GM21526 (cell line): ENCODE measurements around the gene TMEM31.
"Not testable (repeated sequence)": the region's sequence is repeated elsewhere in the genome, so short reads cannot be mapped to it uniquely, and the experiment has no call there.

ENCODE experiments used
- ATAC-seq: cut with Tn5 transposase; IDR thresholded peaks from one replicate; pipeline ENCODE4 v1.9.1; 2021; ENCODE audit warnings: moderate library complexity; ENCODE audit not compliant: unreplicated experiment, low FRiP score

TMEM31 gene

DNA sequence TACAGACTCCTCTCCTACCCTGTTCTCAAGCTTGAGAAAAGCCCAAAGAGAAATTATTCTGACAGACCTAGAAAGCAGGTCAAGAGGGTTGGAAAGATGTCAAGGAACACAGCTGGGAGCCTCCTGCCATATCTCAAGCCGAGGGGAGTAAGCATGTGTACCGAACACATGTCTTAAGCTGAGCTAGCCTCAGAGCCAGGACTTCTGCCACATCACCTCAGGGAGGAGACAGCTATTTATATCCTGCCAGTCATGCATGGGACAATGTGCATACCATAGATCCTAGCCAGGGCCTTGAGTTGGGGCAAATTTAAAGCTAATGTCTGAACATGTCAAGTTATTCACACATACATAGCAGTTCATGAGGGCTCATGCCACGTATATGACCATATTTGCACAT is 11.8 kb downstream of the TMEM31 start:
- ATAC-seq, result no peak

DNA sequence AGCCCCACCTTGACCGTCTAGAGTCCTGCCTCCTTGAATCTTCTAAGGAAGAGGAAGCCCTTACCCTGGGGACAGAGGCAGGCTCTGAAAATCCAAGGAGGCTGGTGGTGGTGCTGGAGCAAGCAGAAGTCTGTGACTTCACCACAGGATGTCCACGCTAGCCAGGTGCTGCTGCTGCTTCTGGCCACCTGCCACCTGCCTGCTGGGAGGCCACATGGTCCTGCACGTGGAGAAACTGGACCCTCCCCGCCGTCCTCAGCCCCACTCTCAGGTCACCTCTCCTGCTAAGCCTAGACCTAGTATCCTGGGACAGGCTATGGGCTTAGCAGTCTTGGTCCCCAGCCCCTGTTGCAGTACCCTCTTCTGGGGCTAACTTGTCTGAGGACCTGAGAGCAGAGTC is 15.8 kb downstream of the TMEM31 start:
- no peak for ATAC-seq

DNA sequence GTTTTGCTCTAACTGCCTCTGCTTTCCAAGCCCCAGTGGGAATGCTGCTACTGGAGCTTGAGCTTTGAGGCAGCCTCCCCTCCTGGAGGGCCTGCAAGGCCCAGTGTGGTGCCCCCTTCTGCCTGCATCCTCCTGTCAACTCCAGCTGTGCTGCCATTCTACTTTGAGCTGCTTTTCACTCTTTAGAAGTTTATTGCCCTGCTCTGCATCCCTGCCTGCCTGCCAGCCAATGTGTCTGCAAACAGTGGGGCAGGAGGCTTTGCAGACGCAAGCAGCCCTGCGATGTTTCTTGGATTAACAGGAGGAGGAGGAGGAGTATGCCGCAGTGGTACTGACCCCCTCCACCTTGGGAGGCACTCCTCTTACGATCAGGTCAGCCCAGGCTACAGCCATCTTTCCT is 16.4 kb downstream of the TMEM31 start:
- no peak for ATAC-seq

DNA sequence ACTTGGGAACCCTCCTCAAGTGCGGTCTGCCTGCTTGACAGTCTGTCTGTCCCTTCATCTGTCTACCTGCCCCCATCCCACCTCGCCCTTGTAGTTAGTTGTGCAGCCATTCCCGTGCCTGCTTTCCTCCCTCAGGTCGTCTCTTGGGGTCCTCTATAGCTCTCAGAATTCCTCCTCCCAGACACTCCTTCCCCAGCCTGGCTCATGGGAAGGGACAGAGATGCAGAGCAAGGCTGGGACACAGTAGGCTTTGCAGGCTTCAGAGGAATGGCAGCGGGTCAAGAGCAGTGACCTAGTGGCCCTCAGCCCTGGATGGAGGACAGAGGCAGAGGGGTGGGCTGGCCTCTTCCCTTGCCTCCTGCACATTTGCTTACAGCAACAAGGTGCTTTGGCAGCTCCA is 18.3 kb downstream of the TMEM31 start:
- no peak for ATAC-seq

DNA sequence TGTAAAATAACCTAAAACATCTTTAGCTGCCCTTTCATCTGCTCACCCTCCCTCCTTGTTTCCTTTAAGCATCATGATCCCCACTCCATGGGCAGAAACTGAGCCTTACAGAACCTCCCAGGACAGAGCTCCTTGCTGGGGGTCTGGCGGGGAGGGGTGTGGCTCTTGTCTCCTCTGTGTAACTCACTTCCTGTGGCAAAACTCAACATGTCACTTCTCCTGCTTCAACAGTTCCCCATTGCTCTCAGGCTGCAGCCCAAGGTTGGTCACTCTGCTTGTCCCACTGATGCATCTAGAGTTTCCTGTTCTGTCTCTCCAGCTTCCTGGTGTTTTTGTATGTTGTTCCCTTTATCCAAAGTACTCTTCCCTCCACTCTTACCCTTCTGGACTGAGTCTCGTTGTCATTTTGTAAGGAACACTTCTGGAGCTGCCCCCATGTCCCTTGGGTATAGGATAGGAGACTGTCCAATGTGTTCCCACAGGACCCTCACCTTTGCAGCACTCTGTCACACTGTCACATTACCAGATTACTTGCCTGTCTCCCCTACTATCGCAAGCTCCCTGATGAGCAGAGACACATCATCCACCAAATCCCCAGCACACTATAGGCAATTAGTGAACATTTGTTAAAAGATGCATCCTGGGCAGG is 19.6 kb downstream of the TMEM31 start:
- ATAC-seq, result no peak

DNA sequence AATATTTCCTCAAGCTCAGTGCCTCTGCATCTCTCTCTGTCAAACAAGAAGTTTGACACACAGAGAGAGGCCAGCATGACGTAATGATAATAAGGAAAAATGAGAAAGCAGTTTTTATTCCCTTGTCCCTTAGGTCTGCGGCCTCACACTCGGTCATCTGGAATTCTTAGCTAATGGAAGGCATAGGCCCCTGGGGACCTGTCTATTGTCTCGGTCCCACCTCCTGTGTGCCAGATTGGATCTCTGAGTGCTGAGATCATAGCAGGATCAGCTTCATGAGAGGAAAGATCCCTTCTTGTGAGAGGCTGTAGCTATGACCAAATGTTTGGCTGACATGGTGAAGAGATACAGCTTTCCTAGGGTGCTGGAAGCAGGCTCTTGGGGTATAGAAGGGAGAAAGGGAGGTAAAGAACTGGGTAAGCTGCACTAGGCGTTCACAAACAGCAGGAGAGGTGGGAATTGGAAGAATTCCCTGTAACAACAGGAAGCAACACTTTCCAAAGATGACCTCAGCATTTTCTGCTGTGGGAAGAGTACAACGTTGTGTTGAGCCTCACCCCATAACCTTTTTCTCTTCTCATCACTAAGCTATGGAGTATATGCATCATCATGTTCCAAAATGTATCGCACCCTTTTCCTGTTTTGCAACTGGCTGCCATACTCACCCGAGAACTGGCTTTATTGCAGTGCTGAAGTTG is 20.2 kb downstream of the TMEM31 start:
- ATAC-seq, result no peak

DNA sequence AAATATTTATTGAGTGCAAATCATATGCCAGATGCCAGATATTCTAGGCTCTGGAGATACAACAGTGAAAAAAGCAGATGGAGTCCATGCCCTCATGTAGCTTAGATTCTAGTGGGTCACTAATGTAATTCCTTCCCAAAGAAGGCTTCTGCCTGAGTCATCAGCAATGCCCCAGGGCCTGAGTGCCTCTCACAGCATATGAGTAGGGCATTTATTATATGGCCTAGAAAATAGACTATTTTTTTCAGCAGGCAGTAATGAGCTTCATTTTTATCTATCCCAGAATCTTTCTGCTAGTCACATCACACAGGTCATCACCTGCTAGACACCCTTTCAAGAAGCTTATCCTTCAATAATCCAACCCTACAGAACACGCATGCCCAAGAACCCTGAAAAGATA is 22.3 kb downstream of the TMEM31 start:
- ATAC-seq, result no peak

DNA sequence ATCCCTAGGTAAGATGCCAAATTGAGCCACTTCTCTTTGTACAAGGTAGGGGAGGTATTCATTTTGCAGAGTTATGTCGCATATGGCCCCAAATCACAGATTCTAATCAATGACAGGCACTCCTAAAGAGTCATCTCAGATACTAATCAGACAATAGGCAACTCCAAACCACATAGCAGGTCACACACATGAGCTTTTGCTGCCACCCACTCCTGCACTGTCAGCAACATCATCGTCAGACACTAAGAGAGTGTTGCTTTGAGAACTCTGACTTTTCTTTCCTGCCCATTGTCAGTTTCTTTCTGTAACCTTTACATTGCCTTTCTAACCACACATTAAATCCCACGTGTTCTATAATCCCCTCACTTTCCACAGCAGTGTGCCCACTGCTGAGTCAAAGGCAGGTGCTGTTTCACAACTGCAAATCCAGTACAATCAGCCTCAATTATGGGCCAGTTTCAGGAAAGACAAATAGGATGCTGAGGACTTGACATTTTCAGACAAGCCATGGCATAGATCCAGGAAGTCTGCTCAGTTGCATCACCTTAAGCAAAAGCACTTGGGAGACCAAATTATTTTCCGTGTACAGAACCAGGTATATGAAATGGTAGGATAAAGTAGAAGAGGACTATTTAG is 23.5 kb downstream of the TMEM31 start:
- no peak for ATAC-seq

DNA sequence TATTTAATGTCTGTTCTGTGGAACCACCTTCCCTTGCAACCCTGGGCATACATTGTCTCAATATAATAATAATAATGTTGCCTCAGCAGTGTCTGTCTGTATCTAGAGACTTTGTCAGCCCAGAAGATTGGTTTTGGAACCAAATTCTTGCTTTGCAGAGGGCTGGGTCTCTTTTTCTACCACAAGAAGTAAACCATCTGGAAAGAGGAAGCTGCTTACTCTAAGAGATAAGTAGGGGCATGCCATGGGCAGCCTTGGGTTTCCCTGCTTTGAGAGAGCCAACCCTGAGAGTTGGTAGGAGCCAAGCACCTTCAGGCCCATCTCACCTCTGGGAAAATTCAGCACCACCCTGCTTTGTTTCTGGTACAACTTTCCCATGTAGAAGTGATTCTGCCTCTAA is 27.0 kb downstream of the TMEM31 start:
- ATAC-seq, result no peak

DNA sequence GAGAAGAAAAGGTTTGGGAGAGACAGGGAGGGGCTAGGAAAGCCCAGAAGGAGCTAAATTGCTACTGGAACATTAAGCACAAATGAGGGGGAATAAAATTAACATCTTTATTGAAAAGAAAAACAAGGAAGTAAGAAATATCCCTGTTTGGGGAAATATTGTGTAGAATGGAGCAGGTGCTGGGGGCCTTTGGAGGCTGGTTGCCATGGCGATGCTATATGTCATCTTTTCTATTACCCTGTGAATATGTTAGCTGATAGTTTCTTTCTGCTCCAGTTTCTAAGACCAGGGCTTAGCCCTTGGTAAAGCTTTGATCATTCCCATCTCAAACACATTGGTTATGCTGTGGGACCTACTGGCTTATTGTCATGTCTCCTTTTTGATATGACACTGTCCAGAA is 28.7 kb downstream of the TMEM31 start:
- ATAC-seq, result no peak

DNA sequence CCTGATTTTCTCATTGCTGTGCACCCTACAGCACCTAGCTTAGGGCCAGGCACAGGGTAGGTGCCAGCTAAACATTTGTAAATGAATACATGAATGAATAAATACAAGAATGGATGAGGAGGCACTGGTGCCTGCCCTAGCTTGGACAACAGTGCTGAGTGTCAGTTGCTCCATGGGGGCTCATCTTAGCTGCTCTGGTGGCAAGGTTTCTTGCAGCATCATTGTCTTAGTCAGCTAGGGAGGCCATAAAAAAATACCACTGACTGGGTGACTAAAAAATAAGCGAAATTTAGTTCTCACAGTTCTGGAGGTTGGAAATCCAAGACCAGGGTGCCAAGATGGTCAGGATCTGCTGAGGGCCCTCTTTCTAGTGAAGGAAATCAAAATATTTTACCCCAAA is 31.2 kb downstream of the TMEM31 start:
- no peak for ATAC-seq

DNA sequence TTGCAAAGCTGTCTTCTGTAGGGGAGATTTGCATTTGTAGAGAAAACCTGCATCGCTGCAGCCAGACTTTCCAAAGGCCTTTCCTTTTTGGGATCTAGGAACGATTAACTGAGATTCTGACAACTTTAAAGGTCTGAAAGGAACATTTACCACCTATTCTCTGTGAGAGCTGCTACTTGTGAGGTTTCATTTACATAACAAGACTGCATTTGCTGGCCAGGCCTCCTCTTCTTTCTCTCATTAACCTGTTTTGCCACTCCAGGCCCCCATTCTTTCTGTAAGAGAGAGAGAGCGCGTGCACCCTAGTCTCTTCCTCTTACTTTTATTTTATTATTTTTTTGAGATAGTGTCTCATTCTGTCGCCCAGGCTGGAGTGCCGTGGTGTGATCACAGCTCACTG is 31.6 kb downstream of the TMEM31 start:
- no peak for ATAC-seq

DNA sequence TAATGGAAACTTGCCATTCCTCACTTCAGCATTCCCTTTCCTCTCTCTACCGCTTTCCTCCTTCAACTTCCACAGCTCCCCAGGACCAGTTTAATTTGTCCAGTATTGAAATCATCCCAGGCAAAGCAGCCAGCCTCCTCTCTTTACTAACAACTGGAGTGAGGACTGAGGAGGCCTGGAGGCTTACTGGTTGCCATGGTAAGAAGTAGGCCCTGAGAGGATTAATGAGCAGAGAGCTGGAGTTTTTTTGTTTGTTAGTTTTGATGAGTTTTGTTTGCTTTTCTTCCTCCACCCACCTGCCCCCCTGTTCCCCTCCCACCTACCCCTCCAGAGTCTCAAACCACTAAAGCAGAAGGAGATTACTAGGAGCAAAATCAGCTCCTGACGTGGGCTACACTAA is 36.5 kb downstream of the TMEM31 start:
- ATAC-seq, result no peak

DNA sequence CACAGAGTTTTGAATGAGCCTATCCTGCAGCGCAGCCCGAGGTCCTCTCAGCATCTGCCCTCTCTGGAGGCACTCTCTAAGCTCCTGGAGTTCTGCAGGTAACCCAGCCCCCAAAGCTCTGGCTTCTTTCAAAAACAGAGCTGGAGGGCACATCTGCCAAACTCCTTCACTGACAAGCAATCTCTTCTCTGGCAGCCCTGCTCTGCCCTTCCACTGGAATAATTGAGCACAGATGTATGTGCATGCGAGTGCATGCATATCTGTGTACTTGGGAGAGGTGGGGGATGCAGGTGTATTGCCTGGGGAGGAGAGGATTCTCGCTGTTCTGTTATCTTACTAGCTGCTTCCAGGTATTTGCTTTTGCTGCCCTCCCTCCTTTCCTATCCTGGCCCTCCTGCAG is 43.7 kb downstream of the TMEM31 start:
- ATAC-seq, result no peak

DNA sequence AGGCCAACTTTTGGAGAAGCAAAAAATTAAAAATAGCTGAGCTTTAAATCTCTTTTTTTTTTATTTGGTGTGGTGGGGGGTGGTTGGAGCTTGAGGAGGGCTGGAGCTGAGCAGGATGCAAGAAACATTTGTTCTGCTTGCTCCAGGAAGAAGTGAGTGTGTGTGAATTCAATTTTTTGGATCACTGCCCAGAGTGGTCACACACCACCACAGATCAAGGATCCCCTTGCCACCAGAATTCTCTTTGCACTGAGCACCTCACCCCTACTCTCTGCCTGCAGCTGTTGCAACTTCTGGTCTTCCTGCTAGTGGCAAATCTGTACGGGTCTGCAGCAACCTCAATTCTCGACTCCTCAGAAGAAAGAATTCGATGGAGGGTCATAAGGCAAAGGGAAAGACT is 46.0 kb downstream of the TMEM31 start:
- ATAC-seq, result no peak

DNA sequence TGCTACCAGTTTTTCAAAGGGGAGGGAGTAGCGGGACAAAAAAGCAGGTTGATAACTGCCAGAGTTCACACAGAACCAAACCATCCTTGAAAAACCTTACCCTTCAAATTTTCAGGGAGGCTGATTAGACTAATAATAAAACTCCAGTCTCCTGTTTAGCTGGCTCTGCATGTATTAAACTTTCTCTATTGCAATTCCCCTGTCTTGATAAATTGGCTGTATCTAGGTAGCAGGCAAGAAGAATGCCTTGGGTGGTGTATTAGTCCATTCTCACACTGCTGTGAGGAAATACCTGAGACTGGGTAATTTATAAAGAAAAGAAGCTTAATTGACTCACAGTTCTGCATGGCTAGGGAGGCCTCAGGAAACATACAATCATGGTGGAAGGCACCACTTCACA is 47.8 kb downstream of the TMEM31 start:
- no peak for ATAC-seq

DNA sequence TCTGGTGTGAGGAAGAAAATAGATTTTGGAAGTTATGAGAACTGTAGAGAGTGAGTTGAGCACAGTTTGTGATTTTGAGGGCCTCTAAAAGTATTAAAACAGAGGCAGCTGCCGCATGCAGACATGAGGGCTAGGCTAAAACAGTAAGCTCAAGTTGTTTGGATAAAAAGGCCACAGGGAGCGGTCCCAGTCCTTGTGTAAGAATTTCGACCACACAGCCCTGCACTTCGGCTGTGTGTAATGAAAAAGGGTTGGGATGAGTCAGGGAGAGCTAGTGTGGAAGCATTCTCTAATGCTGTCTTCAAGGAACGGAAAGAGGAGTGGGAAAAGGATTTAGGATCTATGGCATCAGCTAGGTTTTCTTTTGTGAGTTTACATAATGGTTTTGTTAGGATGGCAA is 52.8 kb downstream of the TMEM31 start:
- not testable (repeated sequence) for ATAC-seq
